Ovary (tissue), 9 donors: Measurements from ENCODE around the gene SPINT2. TPM values are rescaled to one million over a fixed set of nuclear protein-coding genes. Genes with fewer than 3 reads are reported as not detected.
"Not testable (repeated sequence)": the region's sequence is repeated elsewhere in the genome, so short reads cannot be mapped to it uniquely, and the experiment has no call there.

Experiments
- DNase-seq, 5 donors: peaks; one replicate each; pipeline ENCODE4 v3.0.0-alpha.2; 2019 to 2020
- H3K27ac ChIP-seq, 2 donors: fragments of 200-600 bp; one replicate each; pipeline versions ENCODE4 v1.5.1 to v1.8.0; 2019 to 2022
- H3K27me3 ChIP-seq: fragments of 200-600 bp; one replicate; pipeline ENCODE4 v1.8.0; 2022
- H3K36me3 ChIP-seq: fragments of 200-600 bp; sonication (generic); one replicate; pipeline ENCODE4 v1.5.1; 2019
- H3K4me1 ChIP-seq: one replicate; pipeline ENCODE4 v1.8.1; 2013; ENCODE audit warnings: mild to moderate bottlenecking, moderate library complexity; ENCODE audit not compliant: insufficient read depth
- H3K4me3 ChIP-seq: fragments of 200-600 bp; sonication (generic); one replicate; pipeline ENCODE4 v1.5.1; 2017
- H3K9me3 ChIP-seq, 2 donors: fragments of 200-600 bp in 1 of 2; sonication (generic) in 1 of 2; one replicate each; pipeline versions ENCODE4 v1.5.1 to v1.8.1; 2013 to 2019; ENCODE audit warnings: mild to moderate bottlenecking in 1 of 2, moderate library complexity in 1 of 2
- EP300 ChIP-seq: sonication (generic); formaldehyde crosslinking; IDR thresholded peaks from one replicate; pipeline ENCODE4 v1.6.1; 2017; ENCODE audit warnings: antibody characterized with exemption
- POLR2A ChIP-seq: fragments of 450-650 bp; IDR thresholded peaks from one replicate; pipeline ENCODE4 v1.6.1; 2017; ENCODE audit warnings: antibody characterized with exemption, mild to moderate bottlenecking, moderate library complexity
- WGBS, 3 donors: extraction: QIAGEN DNeasy Blood & Tissue Kit in 1 of 3; methylation state at CpG; one replicate each; pipeline versions ENCODE4 v1.1.5 to v1.1.7; 2013 to 2017; 5-methylcytosine and 5-hydroxymethylcytosine counted together
- intact Hi-C, 4 donors: fragments of 100-400 bp; cut with DNase I; formaldehyde crosslinking; loops; one replicate each; pipeline versions ENCODE4 v1.11.0 to v1.15.1; 2022 to 2023
- polyA plus RNA-seq, 2 donors: library from polyadenylated mRNA; stranded (reverse); fragments of 200-250 nt in 1 of 2; fragments of 350-450 nt in 1 of 2; fragmentation: Illumina TruSeq in 1 of 2; extraction: RNeasy Lipid Tissue Mini Kit (QIAGEN cat#74804) in 1 of 2; gene quantifications; one replicate each; pipeline ENCODE4 v1.2.3, GENCODE V29; 2013 to 2014
- small RNA-seq: library from RNA; depleted of rRNA; stranded (forward); fragments of <200 nt; gene quantifications from one replicate; pipeline ENCODE3, GENCODE V24; 2016
- total RNA-seq, 7 donors: library from RNA; depleted of rRNA in 2 of 7; stranded (reverse); fragments of >200 nt in 2 of 7; fragmentation: NEBNext Ultra II Directional in 3 of 7; extraction: Animal tissue kit (Norgen Biotek cat#: 25700) in 3 of 7; gene quantifications; one replicate each; pipeline versions ENCODE4 v1.1.0 to v1.2.4, GENCODE V29; 2016 to 2023
- TF ChIP-seq, protein P1 (sequence below), 3 donors: fragments of 450-650 bp in 2 of 3; fragments of 200-600 bp in 1 of 3; IDR thresholded peaks; one replicate each; pipeline versions ENCODE4 v1.5.1 to v1.8.0; 2016 to 2022; ENCODE audit warnings: antibody characterized with exemption in 3 of 3, mild to moderate bottlenecking in 1 of 3
- donor health status: DM: no; HTN: no; CAD: no; lungs with moderate emphysema.
- donor health status: DM: no; HTN: no; CAD: no.
- donor health status: Bipolar disorder and iron deficiency.
- donor health status: DM: yes; HTN: yes; CAD: no.
- donor health status: DM: no; HTN: no; CAD: no.
- donor health status: DM: yes; HTN: yes; CAD: no.

The SPINT2 gene
- total and polyA plus RNA-seq, 9 donors: 71.5 to 556 (median 117) TPM

DNA sequence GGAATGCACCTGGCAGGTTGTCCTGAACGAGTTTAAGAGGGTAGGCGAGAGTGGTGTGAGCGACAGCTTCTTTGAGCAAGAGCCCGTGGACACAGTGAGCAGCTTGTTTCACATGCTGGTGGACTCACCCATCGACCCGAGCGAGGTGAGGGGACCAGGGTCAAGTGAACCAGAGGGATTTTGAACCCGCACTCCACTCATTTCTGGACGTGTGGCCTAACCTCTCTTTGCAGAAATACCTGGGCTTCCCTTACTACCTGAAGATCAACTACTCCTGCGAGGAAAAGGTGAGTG, 72.9 kb downstream of the SPINT2 start:
- Histone ChIP-seq H3K36me3 (no peaks in the 10 kb centered on the region), H3K4me1 (peaks cover 2% of the 10 kb centered on the region), H3K4me3 (peak overlapping the region; percentile 33), H3K27ac (no peak overlapping the region), H3K27me3 (no peaks in the 10 kb centered on the region), H3K9me3 (no peaks in the 10 kb centered on the region)
- intact Hi-C loops: loop anchor here in 2 of 4 donors (5.0 to 10.0 kb wide), 2 partner anchors 35 to 193 kb away; partner anchors contain the start of gene PSMD8 (in 1 of the 2)
- TF ChIP-seq, protein P1, sequence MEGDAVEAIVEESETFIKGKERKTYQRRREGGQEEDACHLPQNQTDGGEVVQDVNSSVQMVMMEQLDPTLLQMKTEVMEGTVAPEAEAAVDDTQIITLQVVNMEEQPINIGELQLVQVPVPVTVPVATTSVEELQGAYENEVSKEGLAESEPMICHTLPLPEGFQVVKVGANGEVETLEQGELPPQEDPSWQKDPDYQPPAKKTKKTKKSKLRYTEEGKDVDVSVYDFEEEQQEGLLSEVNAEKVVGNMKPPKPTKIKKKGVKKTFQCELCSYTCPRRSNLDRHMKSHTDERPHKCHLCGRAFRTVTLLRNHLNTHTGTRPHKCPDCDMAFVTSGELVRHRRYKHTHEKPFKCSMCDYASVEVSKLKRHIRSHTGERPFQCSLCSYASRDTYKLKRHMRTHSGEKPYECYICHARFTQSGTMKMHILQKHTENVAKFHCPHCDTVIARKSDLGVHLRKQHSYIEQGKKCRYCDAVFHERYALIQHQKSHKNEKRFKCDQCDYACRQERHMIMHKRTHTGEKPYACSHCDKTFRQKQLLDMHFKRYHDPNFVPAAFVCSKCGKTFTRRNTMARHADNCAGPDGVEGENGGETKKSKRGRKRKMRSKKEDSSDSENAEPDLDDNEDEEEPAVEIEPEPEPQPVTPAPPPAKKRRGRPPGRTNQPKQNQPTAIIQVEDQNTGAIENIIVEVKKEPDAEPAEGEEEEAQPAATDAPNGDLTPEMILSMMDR (IDR thresholded peaks at IDR 0.05): no peak
- no peak for TF ChIP-seq POLR2A
- TF ChIP-seq EP300: no peak
- 50 to 54% (median 53%) methylated on average over 5 to 10 of the region's 10 CpGs for WGBS, 3 donors
- no peak for DNase-seq

DNA sequence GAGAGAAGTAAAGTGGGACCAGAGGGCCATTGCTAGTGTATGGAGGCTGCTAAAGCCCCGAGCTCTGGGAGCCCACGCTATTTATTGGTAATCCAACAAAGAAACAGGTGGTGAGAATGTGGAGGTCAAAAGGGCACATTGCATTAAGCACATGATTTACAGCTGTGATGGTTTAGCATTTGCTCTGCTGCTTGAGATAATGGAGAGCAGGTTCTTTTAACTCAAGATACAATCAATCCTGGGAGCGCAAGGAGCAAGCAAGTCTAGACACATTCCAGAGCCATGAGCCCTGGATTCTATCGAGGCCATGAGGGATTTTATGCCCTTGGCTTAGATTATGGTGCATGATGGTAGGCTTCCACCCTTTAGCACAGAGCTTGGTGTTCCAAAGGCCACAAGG, 74.6 kb downstream of the SPINT2 start:
- not testable (repeated sequence) for H3K4me3 ChIP-seq, H3K4me1 ChIP-seq, H3K9me3 ChIP-seq, H3K36me3 ChIP-seq, H3K27me3 ChIP-seq, H3K27ac ChIP-seq, DNase-seq
- intact Hi-C loops: loop anchor here in 2 of 4 donors (5.0 to 10.0 kb wide), 2 partner anchors 33 to 194 kb away; partner anchors contain the start of gene PSMD8 (in 1 of the 2)
- 59 to 65% (median 64%) methylated on average over 4 of the region's 4 CpGs for WGBS, 3 donors

DNA sequence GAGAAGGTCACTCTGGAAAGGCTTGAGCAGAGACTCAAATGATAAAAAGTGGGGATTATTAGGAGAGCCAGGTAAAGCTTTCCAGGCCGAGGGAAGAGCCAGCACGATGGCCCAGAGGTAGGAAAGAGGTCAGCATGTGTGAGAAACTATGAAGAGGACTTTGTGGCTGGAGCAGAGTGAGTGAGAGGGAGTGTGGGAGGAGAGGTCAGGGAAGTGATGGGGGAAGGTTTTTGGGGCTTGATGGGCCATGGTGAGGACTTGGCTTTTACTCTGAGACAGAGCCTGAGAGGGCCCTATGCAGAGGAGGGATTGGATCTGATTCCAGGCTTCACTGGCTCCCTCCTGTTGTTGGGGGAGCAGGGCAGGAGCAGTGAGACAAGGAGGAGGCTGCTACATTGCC, 76.6 kb downstream of the SPINT2 start:
- intact Hi-C loops: no loop called here
- Histone ChIP-seq H3K27ac (no peak overlapping the region), H3K9me3 (no peaks in the 10 kb centered on the region), H3K4me1 (peaks cover 1% of the 10 kb centered on the region), H3K27me3 (no peaks in the 10 kb centered on the region), H3K4me3 (no peak overlapping the region), H3K36me3 (no peaks in the 10 kb centered on the region)
- 76 to 89% (median 82%) methylated on average over 2 of the region's 2 CpGs for WGBS, 3 donors
- no peak for DNase-seq
- TF ChIP-seq EP300 (no peak), POLR2A (no peak)
- TF ChIP-seq, protein P1 (IDR thresholded peaks at IDR 0.05): no peak

Small RNA genes lying within 50 kb of the gene (small RNA-seq; reads per million reads assigned to genes)
- gene RF00019: not detected

Other genes with a start within 250 kb of the SPINT2 start
- 1 to 10 TPM in 1 of 7 donors, under 1 TPM in 4, not detected in 2; 0.23 to 1.0 (median 0.35) TPM for gene DPF1, start 40.4 kb upstream of the SPINT2 start, total RNA-seq
- gene DPF1, start 40.4 kb upstream of the SPINT2 start, polyA plus RNA-seq: under 1 TPM; 0.23 to 0.50 TPM
- 100 to 1,000 TPM in 3 of 7 donors, 10 to 100 TPM in 4; 36.8 to 235 (median 97.1) TPM for gene PPP1R14A, start 8.2 kb upstream of the SPINT2 start, total RNA-seq
- gene PPP1R14A, start 8.2 kb upstream of the SPINT2 start, polyA plus RNA-seq: 10 to 100 TPM; 10.5 to 92.8 TPM
- gene C19orf33, start 39.7 kb downstream of the SPINT2 start, total RNA-seq: 100 to 1,000 TPM in 1 of 7 donors, 10 to 100 TPM in 2, 1 to 10 TPM in 3, not detected in 1; 1.8 to 179 (median 11.1) TPM
- 1 to 10 TPM in 1 of 2 donors, not detected in 1; 7.9 TPM for gene C19orf33, start 39.7 kb downstream of the SPINT2 start, polyA plus RNA-seq
- 10 to 100 TPM in 6 of 7 donors, 1 to 10 TPM in 1; 8.5 to 37.2 (median 21.8) TPM for gene YIF1B, start 51.4 kb downstream of the SPINT2 start, total RNA-seq
- 10 to 100 TPM in 1 of 2 donors, 1 to 10 TPM in 1; 9.9 to 23.7 TPM for gene YIF1B, start 51.4 kb downstream of the SPINT2 start, polyA plus RNA-seq
- gene KCNK6, start 55.3 kb downstream of the SPINT2 start, total RNA-seq: 10 to 100 TPM in 5 of 7 donors, 1 to 10 TPM in 2; 6.0 to 30.1 (median 19.8) TPM
- gene KCNK6, start 55.3 kb downstream of the SPINT2 start, polyA plus RNA-seq: 10 to 100 TPM in 1 of 2 donors, 1 to 10 TPM in 1; 7.4 to 16.4 TPM
- 10 to 100 TPM in 1 of 7 donors, 1 to 10 TPM in 6; 2.9 to 13.4 (median 5.7) TPM for gene CATSPERG, start 71.3 kb downstream of the SPINT2 start, total RNA-seq
- gene CATSPERG, start 71.3 kb downstream of the SPINT2 start, polyA plus RNA-seq: 1 to 10 TPM; 1.8 to 2.1 TPM
- 100 to 1,000 TPM in 3 of 7 donors, 10 to 100 TPM in 4; 59.1 to 125 (median 85.3) TPM for gene PSMD8, start 110.0 kb downstream of the SPINT2 start, total RNA-seq
- 100 to 1,000 TPM in 1 of 2 donors, 10 to 100 TPM in 1; 81.5 to 129 TPM for gene PSMD8, start 110.0 kb downstream of the SPINT2 start, polyA plus RNA-seq
- gene GGN, start 123.5 kb downstream of the SPINT2 start, total RNA-seq: under 1 TPM in 5 of 7 donors, not detected in 2; 0.24 to 0.75 (median 0.69) TPM
- under 1 TPM in 1 of 2 donors, not detected in 1; 0.28 TPM for gene GGN, start 123.5 kb downstream of the SPINT2 start, polyA plus RNA-seq
- gene SPRED3, start 124.1 kb downstream of the SPINT2 start, total RNA-seq: 1 to 10 TPM in 4 of 7 donors, under 1 TPM in 3; 0.24 to 2.1 (median 1.0) TPM
- under 1 TPM; 0.29 to 0.60 TPM for gene SPRED3, start 124.1 kb downstream of the SPINT2 start, polyA plus RNA-seq
- gene FAM98C, start 138.5 kb downstream of the SPINT2 start, total RNA-seq: 10 to 100 TPM; 16.5 to 23.7 (median 20.9) TPM
- 10 to 100 TPM in 1 of 2 donors, 1 to 10 TPM in 1; 7.8 to 18.8 TPM for gene FAM98C, start 138.5 kb downstream of the SPINT2 start, polyA plus RNA-seq
- 1 to 10 TPM in 3 of 7 donors, under 1 TPM in 4; 0.45 to 1.8 (median 0.84) TPM for gene RASGRP4, start 161.6 kb downstream of the SPINT2 start, total RNA-seq
- gene RASGRP4, start 161.6 kb downstream of the SPINT2 start, polyA plus RNA-seq: 1 to 10 TPM in 1 of 2 donors, under 1 TPM in 1; 0.58 to 2.5 TPM
- 1 to 10 TPM in 3 of 7 donors, under 1 TPM in 4; 0.57 to 2.6 (median 0.88) TPM for gene RYR1, start 169.1 kb downstream of the SPINT2 start, total RNA-seq
- 1 to 10 TPM; 1.5 to 1.6 TPM for gene RYR1, start 169.1 kb downstream of the SPINT2 start, polyA plus RNA-seq